GM12864 (cell line): ENCODE data around the gene LIPC.

Experiments used
- DNase-seq: peaks from one replicate; pipeline ENCODE4 v3.0.0-alpha.2; 2011; ENCODE audit warnings: low read depth
- H3K4me3 ChIP-seq: 2 replicates; pipeline ENCODE4 v1.5.1; 2011; ENCODE audit warnings: mild to moderate bottlenecking, low read depth, low read length, control low read depth
- TF ChIP-seq, protein P1 (sequence below): IDR thresholded peaks from 2 replicates; pipeline ENCODE4 v1.5.1; 2011; ENCODE audit warnings: low read depth, mild to moderate bottlenecking, moderate library complexity, low read length, control low read depth, inconsistent platforms; ENCODE audit errors: missing control alignments

The LIPC gene

GRCh38 chr15:58448331-58448730 lies 16.5 kb downstream of the LIPC start:
- no peak overlapping the region for H3K4me3 ChIP-seq
- no peak for DNase-seq
- TF ChIP-seq, protein P1, sequence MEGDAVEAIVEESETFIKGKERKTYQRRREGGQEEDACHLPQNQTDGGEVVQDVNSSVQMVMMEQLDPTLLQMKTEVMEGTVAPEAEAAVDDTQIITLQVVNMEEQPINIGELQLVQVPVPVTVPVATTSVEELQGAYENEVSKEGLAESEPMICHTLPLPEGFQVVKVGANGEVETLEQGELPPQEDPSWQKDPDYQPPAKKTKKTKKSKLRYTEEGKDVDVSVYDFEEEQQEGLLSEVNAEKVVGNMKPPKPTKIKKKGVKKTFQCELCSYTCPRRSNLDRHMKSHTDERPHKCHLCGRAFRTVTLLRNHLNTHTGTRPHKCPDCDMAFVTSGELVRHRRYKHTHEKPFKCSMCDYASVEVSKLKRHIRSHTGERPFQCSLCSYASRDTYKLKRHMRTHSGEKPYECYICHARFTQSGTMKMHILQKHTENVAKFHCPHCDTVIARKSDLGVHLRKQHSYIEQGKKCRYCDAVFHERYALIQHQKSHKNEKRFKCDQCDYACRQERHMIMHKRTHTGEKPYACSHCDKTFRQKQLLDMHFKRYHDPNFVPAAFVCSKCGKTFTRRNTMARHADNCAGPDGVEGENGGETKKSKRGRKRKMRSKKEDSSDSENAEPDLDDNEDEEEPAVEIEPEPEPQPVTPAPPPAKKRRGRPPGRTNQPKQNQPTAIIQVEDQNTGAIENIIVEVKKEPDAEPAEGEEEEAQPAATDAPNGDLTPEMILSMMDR: no peak

DNA sequence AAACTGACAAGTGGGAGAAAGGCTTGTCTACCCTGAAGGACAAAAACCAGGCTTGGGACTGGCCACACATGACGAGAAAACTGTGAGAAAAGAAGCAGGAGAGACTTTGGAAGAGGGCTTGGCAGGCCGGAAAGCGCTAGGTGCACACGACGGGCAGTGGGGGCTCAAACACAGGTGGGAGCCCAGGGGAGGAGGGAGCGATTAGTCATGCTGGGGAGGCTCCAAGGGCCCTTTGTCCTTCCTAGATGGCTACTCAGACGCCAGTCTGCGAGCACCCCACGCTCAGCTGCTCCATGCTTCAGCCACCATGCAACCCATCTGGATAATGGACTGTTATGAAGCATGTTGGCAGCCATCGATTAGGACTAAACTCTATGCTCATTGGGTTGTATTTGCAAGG lies 17.1 kb downstream of the LIPC start:
- H3K4me3 ChIP-seq: no peak overlapping the region
- DNase-seq: no peak
- TF ChIP-seq, protein P1: no peak

DNA sequence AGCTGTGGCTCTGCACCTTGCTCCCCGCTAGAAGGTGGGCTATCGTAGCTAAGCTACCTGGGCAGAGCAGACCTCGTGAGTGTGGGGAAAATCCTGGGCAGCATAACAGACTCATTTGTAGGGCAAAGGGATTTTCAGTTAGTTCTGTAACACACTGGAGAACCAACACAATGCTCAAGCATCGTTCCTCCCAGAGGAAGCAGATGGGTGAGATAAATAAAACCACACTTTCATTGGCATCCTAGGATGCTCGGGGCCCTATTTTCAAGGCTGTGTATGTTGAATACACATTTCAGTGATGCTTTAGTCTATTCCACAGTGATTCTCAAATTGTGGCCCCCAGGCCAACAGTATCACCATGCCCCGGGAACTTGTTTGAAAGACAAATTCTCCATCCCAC lies 20.0 kb downstream of the LIPC start:
- DNase-seq: no peak
- TF ChIP-seq, protein P1: no peak
- no peak overlapping the region for H3K4me3 ChIP-seq

DNA sequence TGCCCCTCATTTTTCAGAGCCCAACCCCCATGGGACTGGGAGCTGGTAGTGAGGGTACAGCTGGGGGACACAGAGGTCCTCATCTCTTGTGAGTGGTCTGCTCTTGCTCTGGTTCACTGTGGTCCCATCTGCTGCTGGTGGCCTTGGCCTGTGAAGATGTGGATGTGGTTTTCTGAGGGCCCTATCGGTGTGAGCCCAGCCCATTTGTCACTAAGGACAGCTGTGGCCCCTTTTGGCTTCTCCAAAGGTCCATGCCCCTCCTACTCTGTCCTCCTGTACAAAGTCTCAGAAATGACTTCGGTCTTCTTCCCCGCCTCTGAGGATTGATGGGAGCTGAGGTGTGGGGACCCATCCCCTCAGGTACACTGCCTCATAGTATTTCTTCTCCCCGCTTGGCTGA lies 21.0 kb downstream of the LIPC start:
- DNase-seq: no peak
- TF ChIP-seq, protein P1: no peak
- no peak overlapping the region for H3K4me3 ChIP-seq

- no peak overlapping the region for H3K4me3 ChIP-seq
- TF ChIP-seq, protein P1: no peak
- DNase-seq: no peak
Observed at GRCh38 chr15:58453931-58454793, 22.4 kb downstream of the LIPC start.

DNA sequence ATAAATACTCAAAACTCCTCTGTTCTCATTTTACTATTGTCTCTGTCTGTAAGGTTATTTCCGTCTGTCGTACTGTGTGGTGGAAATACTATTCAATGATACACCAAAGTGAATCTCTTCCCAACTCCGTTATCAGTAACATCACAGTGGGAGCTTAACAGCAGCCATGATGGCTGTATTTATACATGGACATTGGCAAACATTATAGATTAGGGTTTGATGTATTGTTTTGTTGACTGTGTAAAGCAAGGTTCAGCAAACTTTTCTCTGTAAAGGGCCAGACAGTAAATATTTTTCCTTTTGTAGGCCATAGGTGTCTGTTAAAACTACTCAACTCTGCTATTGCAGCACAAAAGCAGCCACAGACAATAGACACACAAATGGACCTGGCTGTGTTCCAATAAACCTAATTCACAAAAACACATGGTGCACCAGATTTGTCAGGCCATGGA lies 23.2 kb downstream of the LIPC start:
- DNase-seq: no peak
- TF ChIP-seq, protein P1: no peak
- H3K4me3 ChIP-seq: no peak overlapping the region
